HL-60 (cell line): ENCODE results near the gene ADGRA1.

Experiments
- CTCF ChIP-seq: IDR thresholded peaks from one replicate; pipeline ENCODE4 v1.5.1; 2011; ENCODE audit warnings: low read length, control low read depth, inconsistent platforms; ENCODE audit not compliant: insufficient read depth
- POLR2AphosphoS5 ChIP-seq: IDR thresholded peaks from 2 replicates; pipeline ENCODE4 v1.6.1; 2012; ENCODE audit warnings: low read depth
- SPI1 ChIP-seq: IDR thresholded peaks from 2 replicates; pipeline ENCODE4 v1.6.1; 2012; ENCODE audit warnings: low read depth, mild to moderate bottlenecking, borderline replicate concordance

- TF ChIP-seq CTCF, result no peak
- no peak for TF ChIP-seq POLR2AphosphoS5
- TF ChIP-seq SPI1, result no peak
Measured at GRCh38 chr10:133104963-133105640, 17.4 kb downstream of the ADGRA1 start.
